Gastroesophageal sphincter (tissue), 3 donors: ENCODE measurements around the gene UBE2E2.
"Not testable (repeated sequence)": the region's sequence is repeated elsewhere in the genome, so short reads cannot be mapped to it uniquely, and the experiment has no call there.

Experiments
- EP300 ChIP-seq: sonication (generic); formaldehyde crosslinking; IDR thresholded peaks from one replicate; pipeline ENCODE4 v1.6.1; 2017; ENCODE audit warnings: antibody characterized with exemption, mild to moderate bottlenecking
- POLR2A ChIP-seq, 2 donors: fragments of 450-650 bp; IDR thresholded peaks; one replicate each; pipeline ENCODE4 v1.6.1; 2017; ENCODE audit warnings: antibody characterized with exemption in 2 of 2, mild to moderate bottlenecking in 2 of 2, moderate library complexity in 1 of 2
- POLR2AphosphoS5 ChIP-seq: sonication (generic); formaldehyde crosslinking; IDR thresholded peaks from one replicate; pipeline ENCODE4 v1.6.1; 2017; ENCODE audit warnings: antibody characterized with exemption
- TF ChIP-seq, protein P1 (sequence below), 4 experiments: fragments of 200-600 bp in 2 of 4; fragments of 450-650 bp in 2 of 4; sonication (generic) in 1 of 4; IDR thresholded peaks; one replicate each; pipeline ENCODE4 v1.5.1; 2017 to 2019; ENCODE audit warnings: antibody characterized with exemption in 4 of 4, mild to moderate bottlenecking in 2 of 4, moderate library complexity in 2 of 4

DNA sequence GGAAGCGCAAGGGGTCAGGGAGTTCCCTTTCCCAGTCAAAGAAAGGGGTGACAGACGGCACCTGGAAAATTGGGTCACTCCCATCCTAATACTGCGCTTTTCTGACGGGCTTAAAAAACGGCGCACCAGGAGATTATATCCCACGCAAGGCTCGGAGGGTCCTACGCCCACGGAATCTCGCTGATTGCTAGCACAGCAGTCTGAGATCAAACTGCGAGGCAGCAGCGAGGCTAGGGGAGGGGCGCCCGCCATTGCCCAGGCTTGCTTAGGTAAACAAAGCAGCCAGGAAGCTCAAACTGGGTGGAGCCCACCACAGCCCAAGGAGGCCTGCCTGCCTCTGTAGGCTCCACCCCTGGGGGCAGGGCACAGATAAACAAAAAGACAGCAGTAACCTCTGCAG, 146.3 kb downstream of the UBE2E2 start:
- TF ChIP-seq, protein P1, sequence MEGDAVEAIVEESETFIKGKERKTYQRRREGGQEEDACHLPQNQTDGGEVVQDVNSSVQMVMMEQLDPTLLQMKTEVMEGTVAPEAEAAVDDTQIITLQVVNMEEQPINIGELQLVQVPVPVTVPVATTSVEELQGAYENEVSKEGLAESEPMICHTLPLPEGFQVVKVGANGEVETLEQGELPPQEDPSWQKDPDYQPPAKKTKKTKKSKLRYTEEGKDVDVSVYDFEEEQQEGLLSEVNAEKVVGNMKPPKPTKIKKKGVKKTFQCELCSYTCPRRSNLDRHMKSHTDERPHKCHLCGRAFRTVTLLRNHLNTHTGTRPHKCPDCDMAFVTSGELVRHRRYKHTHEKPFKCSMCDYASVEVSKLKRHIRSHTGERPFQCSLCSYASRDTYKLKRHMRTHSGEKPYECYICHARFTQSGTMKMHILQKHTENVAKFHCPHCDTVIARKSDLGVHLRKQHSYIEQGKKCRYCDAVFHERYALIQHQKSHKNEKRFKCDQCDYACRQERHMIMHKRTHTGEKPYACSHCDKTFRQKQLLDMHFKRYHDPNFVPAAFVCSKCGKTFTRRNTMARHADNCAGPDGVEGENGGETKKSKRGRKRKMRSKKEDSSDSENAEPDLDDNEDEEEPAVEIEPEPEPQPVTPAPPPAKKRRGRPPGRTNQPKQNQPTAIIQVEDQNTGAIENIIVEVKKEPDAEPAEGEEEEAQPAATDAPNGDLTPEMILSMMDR (IDR thresholded peaks at IDR 0.05): not testable (repeated sequence)
- not testable (repeated sequence) for TF ChIP-seq EP300; POLR2A (IDR thresholded peaks at IDR 0.05); POLR2AphosphoS5
